Measurements from ENCODE around the gene SDK1.

Gene SDK1

GRCh38 chr7:4058158-4058557 is 757.1 kb downstream of the SDK1 start:
- H3K4me3 ChIP-seq (ENCODE audit: low read depth, low read length) = no peak overlapping the region
- no peak for TF ChIP-seq CTCF (IDR thresholded peaks at IDR 0.05; ENCODE audit: low read depth, low read length)

- H3K4me3 ChIP-seq (ENCODE audit: low read depth, low read length) = no peak overlapping the region
- no peak for TF ChIP-seq CTCF (IDR thresholded peaks at IDR 0.05; ENCODE audit: low read depth, low read length)
Observed at GRCh38 chr7:4065190-4065589, 764.1 kb downstream of the SDK1 start.

- H3K4me3 ChIP-seq (ENCODE audit: low read depth, low read length) = no peak overlapping the region
- no peak for TF ChIP-seq CTCF (IDR thresholded peaks at IDR 0.05; ENCODE audit: low read depth, low read length)
Observed at GRCh38 chr7:4066206-4066605, 765.2 kb downstream of the SDK1 start.

GRCh38 chr7:4066626-4067475 is 765.8 kb downstream of the SDK1 start:
- H3K4me3 ChIP-seq (ENCODE audit: low read depth, low read length) = no peak overlapping the region
- no peak for TF ChIP-seq CTCF (IDR thresholded peaks at IDR 0.05; ENCODE audit: low read depth, low read length)

GRCh38 chr7:4067476-4067760 is 766.4 kb downstream of the SDK1 start:
- no peak for TF ChIP-seq CTCF (IDR thresholded peaks at IDR 0.05; ENCODE audit: low read depth, low read length)
- H3K4me3 ChIP-seq (ENCODE audit: low read depth, low read length) = no peak overlapping the region

GRCh38 chr7:4067874-4068273 is 766.8 kb downstream of the SDK1 start:
- H3K4me3 ChIP-seq (ENCODE audit: low read depth, low read length) = no peak overlapping the region
- no peak for TF ChIP-seq CTCF (IDR thresholded peaks at IDR 0.05; ENCODE audit: low read depth, low read length)

GRCh38 chr7:4068286-4068685 is 767.2 kb downstream of the SDK1 start:
- H3K4me3 ChIP-seq (ENCODE audit: low read depth, low read length) = no peak overlapping the region
- no peak for TF ChIP-seq CTCF (IDR thresholded peaks at IDR 0.05; ENCODE audit: low read depth, low read length)

Data from WI38 (cell line).